Vagina (tissue), 2 donors: ENCODE data around the gene NECTIN2. TPM values are rescaled to one million over a fixed set of nuclear protein-coding genes. Genes with fewer than 3 reads are reported as not detected.

Experiments used
- DNase-seq, 2 donors: peaks; one replicate each; pipeline ENCODE4 v3.0.0-alpha.2; 2017; ENCODE audit errors: extremely low spot score in 2 of 2
- H3K27ac ChIP-seq: fragments of 200-600 bp; sonication (generic); one replicate; pipeline ENCODE4 v1.5.1; 2019
- H3K27me3 ChIP-seq: fragments of 200-600 bp; sonication (generic); one replicate; pipeline ENCODE4 v1.5.1; 2019
- H3K36me3 ChIP-seq, 2 donors: fragments of 200-600 bp; sonication (generic); one replicate each; pipeline ENCODE4 v1.5.1; 2017 to 2019
- H3K4me1 ChIP-seq: fragments of 200-600 bp; sonication (generic); one replicate; pipeline ENCODE4 v1.5.1; 2019
- H3K4me3 ChIP-seq, 2 donors: fragments of 200-600 bp; sonication (generic); 1 replicate in 1 of 2; 2 replicates in 1 of 2; pipeline ENCODE4 v1.5.1; 2016 to 2019
- H3K9me3 ChIP-seq: fragments of 200-600 bp; sonication (generic); one replicate; pipeline ENCODE4 v1.5.1; 2019
- POLR2A ChIP-seq, 2 donors: fragments of 450-650 bp; IDR thresholded peaks; one replicate each; pipeline ENCODE4 v1.6.1; 2017; ENCODE audit warnings: antibody characterized with exemption in 2 of 2, mild to moderate bottlenecking in 2 of 2, moderate library complexity in 2 of 2
- POLR2AphosphoS5 ChIP-seq, 2 donors: sonication (generic); formaldehyde crosslinking; IDR thresholded peaks; one replicate each; pipeline ENCODE4 v1.9.0; 2017; ENCODE audit warnings: antibody characterized with exemption in 2 of 2, mild to moderate bottlenecking in 2 of 2, low read depth in 1 of 2; ENCODE audit not compliant: insufficient read depth in 1 of 2
- intact Hi-C: fragments of 100-400 bp; cut with DNase I; formaldehyde crosslinking; loops from one replicate; pipeline ENCODE4 v1.15.1; 2023
- total RNA-seq: library from RNA; depleted of rRNA; stranded (reverse); fragments of >200 nt; gene quantifications from one replicate; pipeline ENCODE4 v1.2.3, GENCODE V29; 2016
- TF ChIP-seq, protein P1 (sequence below), 3 experiments: fragments of 450-650 bp in 2 of 3; fragments of 200-600 bp in 1 of 3; sonication (generic) in 1 of 3; IDR thresholded peaks; one replicate each; pipeline ENCODE4 v1.5.1; 2017 to 2019; ENCODE audit warnings: antibody characterized with exemption in 3 of 3, mild to moderate bottlenecking in 2 of 3, moderate library complexity in 2 of 3

NECTIN2 gene
- total RNA-seq, 1 donor from 2014 or later = 72.9 TPM

GRCh38 chr19:44930088-44930487, 84.0 kb downstream of the NECTIN2 start:
- peaks cover 16% of the 10 kb centered on the region for H3K4me1 ChIP-seq
- TF ChIP-seq POLR2AphosphoS5 (IDR thresholded peaks at IDR 0.05; ENCODE audit: insufficient read depth in 1 of 2, low read depth in 1 of 2) (no peak), POLR2A (IDR thresholded peaks at IDR 0.05) (no peak)
- TF ChIP-seq, protein P1, sequence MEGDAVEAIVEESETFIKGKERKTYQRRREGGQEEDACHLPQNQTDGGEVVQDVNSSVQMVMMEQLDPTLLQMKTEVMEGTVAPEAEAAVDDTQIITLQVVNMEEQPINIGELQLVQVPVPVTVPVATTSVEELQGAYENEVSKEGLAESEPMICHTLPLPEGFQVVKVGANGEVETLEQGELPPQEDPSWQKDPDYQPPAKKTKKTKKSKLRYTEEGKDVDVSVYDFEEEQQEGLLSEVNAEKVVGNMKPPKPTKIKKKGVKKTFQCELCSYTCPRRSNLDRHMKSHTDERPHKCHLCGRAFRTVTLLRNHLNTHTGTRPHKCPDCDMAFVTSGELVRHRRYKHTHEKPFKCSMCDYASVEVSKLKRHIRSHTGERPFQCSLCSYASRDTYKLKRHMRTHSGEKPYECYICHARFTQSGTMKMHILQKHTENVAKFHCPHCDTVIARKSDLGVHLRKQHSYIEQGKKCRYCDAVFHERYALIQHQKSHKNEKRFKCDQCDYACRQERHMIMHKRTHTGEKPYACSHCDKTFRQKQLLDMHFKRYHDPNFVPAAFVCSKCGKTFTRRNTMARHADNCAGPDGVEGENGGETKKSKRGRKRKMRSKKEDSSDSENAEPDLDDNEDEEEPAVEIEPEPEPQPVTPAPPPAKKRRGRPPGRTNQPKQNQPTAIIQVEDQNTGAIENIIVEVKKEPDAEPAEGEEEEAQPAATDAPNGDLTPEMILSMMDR (IDR thresholded peaks at IDR 0.05) = no peak
- no peak for DNase-seq
- intact Hi-C loops = no loop called here
- H3K9me3 ChIP-seq = no peaks in the 10 kb centered on the region
- no peaks in the 10 kb centered on the region for H3K36me3 ChIP-seq
- no peaks in the 10 kb centered on the region for H3K27me3 ChIP-seq
- H3K27ac ChIP-seq = no peak overlapping the region
- no peak overlapping the region for H3K4me3 ChIP-seq

DNA sequence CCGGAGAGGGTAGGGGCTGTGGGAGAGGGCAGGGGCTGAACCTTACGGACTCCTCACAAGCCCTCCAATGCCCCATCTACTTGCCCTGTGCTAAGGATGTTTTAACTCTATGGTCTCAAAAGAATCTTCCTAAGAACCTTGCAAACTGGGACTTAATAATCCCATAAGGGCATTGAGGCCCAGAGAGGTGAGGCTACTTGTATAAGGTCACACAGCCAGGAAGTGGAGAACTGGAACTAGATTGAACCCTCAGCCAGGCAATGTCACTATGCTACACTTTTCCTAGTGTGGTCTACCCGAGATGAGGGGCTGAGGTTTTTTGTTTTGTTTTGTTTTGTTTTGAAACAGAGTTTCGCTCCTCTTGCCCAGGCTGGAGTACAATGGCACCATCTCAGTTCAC, 85.4 kb downstream of the NECTIN2 start:
- no peaks in the 10 kb centered on the region for H3K36me3 ChIP-seq
- H3K4me1 ChIP-seq = peaks cover 8% of the 10 kb centered on the region
- intact Hi-C loops = no loop called here
- H3K27me3 ChIP-seq = no peaks in the 10 kb centered on the region
- DNase-seq = no peak
- no peak overlapping the region for H3K27ac ChIP-seq
- H3K4me3 ChIP-seq = no peak overlapping the region
- no peaks in the 10 kb centered on the region for H3K9me3 ChIP-seq
- TF ChIP-seq POLR2A (IDR thresholded peaks at IDR 0.05) = no peak
- TF ChIP-seq, protein P1 (IDR thresholded peaks at IDR 0.05) = no peak
- no peak for TF ChIP-seq POLR2AphosphoS5 (IDR thresholded peaks at IDR 0.05; ENCODE audit: insufficient read depth in 1 of 2, low read depth in 1 of 2)

Other genes with a start within 250 kb of the NECTIN2 start
- gene IGSF23, start 232.7 kb upstream of the NECTIN2 start, total RNA-seq = not detected
- gene PVR, start 202.4 kb upstream of the NECTIN2 start, total RNA-seq = 26.0 TPM
- gene CEACAM19, start 174.8 kb upstream of the NECTIN2 start, total RNA-seq = 7.1 TPM
- not detected for gene CEACAM16, start 147.1 kb upstream of the NECTIN2 start, total RNA-seq
- gene BCL3, start 97.6 kb upstream of the NECTIN2 start, total RNA-seq = 86.9 TPM
- 42.2 TPM for gene CBLC, start 68.4 kb upstream of the NECTIN2 start, total RNA-seq
- 57.2 TPM for gene BCAM, start 37.2 kb upstream of the NECTIN2 start, total RNA-seq
- 31.4 TPM for gene TOMM40, start 45.0 kb downstream of the NECTIN2 start, total RNA-seq
- 170 TPM for gene APOE, start 59.5 kb downstream of the NECTIN2 start, total RNA-seq
- 14.5 TPM for gene APOC1, start 68.3 kb downstream of the NECTIN2 start, total RNA-seq
- gene APOC4, start 95.9 kb downstream of the NECTIN2 start, total RNA-seq = not detected
- not detected for gene APOC2, start 99.8 kb downstream of the NECTIN2 start, total RNA-seq
- gene CLPTM1, start 109.1 kb downstream of the NECTIN2 start, total RNA-seq = 130 TPM
- 2.9 TPM for gene RELB, start 155.2 kb downstream of the NECTIN2 start, total RNA-seq
- 93.5 TPM for gene CLASRP, start 192.7 kb downstream of the NECTIN2 start, total RNA-seq
- 5.6 TPM for gene ZNF296, start 230.2 kb downstream of the NECTIN2 start, total RNA-seq
- 42.0 TPM for gene GEMIN7, start 233.0 kb downstream of the NECTIN2 start, total RNA-seq
- 23.8 TPM for gene PPP1R37, start 246.9 kb downstream of the NECTIN2 start, total RNA-seq